ENCODE results near the gene SDK2. TPM values are rescaled to one million over a fixed set of nuclear protein-coding genes. Genes with fewer than 3 reads are reported as not detected.

The SDK2 gene
- polyA plus RNA-seq, 2 of the 4 experiments (the other 2 are of a cell fraction), result 0.36 to 0.57 TPM

DNA sequence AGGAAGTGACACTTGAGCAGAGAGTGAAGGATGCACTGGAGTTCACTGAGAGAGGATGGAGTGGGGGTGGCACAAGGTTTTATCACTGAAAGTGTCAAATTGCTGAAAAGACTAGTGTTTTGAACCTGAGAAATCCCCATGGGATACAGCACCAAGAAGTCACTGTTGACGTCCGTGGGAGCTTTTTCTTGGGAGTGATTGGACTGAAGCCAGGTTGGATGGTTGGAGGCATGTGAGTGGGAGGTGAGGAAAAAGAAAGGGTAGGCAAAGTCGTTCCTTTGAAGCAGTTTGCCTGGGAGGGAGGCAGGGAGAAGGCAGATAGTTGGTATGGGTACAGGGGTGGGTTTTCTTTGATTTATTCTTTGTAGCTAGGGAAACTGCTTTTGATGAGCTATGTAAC, 39.9 kb upstream of the SDK2 start:
- Histone ChIP-seq H3K4me2 (no peak overlapping the region), H3K4me3 (no peak overlapping the region), H3K27ac (no peak overlapping the region), H3K4me1 (no peaks in the 10 kb centered on the region), H3K9me3 (peaks cover 13% of the 10 kb centered on the region; the same call in 1 of the 3 replicates)
- WGBS (ENCODE audit: missing lambda C conversion rate), result 12% methylated on average over 3 of the region's 3 CpGs
- CTCF ChIA-PET, result interaction anchor here (0.8 to 1.2 kb wide), 2 partner anchors 25 to 254 kb away, joined by 3 read pairs; no protein-coding TSS in a partner anchor
- FAIRE-seq, result no peak
- no peak for DNase-seq (ENCODE audit: low read depth in 1 of 2, low spot score in 1 of 2)
- TF ChIP-seq ZSCAN20 (CRISPR knock-in tag; IDR thresholded peaks at IDR 0.05), result no peak
- no peak for TF ChIP-seq MAFK (IDR thresholded peaks at IDR 0.05; ENCODE audit: partially characterized antibody)
- TF ChIP-seq, protein P1, sequence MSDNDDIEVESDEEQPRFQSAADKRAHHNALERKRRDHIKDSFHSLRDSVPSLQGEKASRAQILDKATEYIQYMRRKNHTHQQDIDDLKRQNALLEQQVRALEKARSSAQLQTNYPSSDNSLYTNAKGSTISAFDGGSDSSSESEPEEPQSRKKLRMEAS (IDR thresholded peaks at IDR 0.05), result no peak
- TF ChIP-seq, protein P2, sequence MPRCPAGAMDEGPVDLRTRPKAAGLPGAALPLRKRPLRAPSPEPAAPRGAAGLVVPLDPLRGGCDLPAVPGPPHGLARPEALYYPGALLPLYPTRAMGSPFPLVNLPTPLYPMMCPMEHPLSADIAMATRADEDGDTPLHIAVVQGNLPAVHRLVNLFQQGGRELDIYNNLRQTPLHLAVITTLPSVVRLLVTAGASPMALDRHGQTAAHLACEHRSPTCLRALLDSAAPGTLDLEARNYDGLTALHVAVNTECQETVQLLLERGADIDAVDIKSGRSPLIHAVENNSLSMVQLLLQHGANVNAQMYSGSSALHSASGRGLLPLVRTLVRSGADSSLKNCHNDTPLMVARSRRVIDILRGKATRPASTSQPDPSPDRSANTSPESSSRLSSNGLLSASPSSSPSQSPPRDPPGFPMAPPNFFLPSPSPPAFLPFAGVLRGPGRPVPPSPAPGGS (IDR thresholded peaks at IDR 0.05), result no peak
- no peak for TF ChIP-seq KDM5A (IDR thresholded peaks at IDR 0.05)
- no peak for TF ChIP-seq FOSL2 (IDR thresholded peaks at IDR 0.05)
- no peak for TF ChIP-seq FOSL2 (CRISPR knock-in tag; IDR thresholded peaks at IDR 0.05)
- TF ChIP-seq ELK1 (IDR thresholded peaks at IDR 0.05; ENCODE audit: low read depth, low read length), result no peak
- TF ChIP-seq GATA3 (IDR thresholded peaks at IDR 0.05; ENCODE audit: borderline replicate concordance), result no peak
- TF ChIP-seq CBX8 (IDR thresholded peaks at IDR 0.05), result no peak
- no peak for TF ChIP-seq USF2 (IDR thresholded peaks at IDR 0.05)
- no peak for TF ChIP-seq HMGXB4 (CRISPR knock-in tag; IDR thresholded peaks at IDR 0.05; ENCODE audit: borderline replicate concordance)
- TF ChIP-seq RNF2 (IDR thresholded peaks at IDR 0.05; ENCODE audit: borderline replicate concordance, low read depth), result no peak
- no peak for TF ChIP-seq HOXB13 (CRISPR knock-in tag; IDR thresholded peaks at IDR 0.05; ENCODE audit: low read depth)
- no peak for TF ChIP-seq FOSB (CRISPR knock-in tag; IDR thresholded peaks at IDR 0.05)
- no peak for TF ChIP-seq ATOH8 (CRISPR knock-in tag; IDR thresholded peaks at IDR 0.05; ENCODE audit: low read depth)
- no peak for TF ChIP-seq JUNB (IDR thresholded peaks at IDR 0.05)
- TF ChIP-seq, protein P3, sequence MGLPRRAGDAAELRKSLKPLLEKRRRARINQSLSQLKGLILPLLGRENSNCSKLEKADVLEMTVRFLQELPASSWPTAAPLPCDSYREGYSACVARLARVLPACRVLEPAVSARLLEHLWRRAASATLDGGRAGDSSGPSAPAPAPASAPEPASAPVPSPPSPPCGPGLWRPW (IDR thresholded peaks at IDR 0.05), result no peak
- no peak for TF ChIP-seq CHD4 (IDR thresholded peaks at IDR 0.05; ENCODE audit: borderline replicate concordance)
- no peak for TF ChIP-seq PBX3 (IDR thresholded peaks at IDR 0.05)
- no peak for TF ChIP-seq RCOR1 (IDR thresholded peaks at IDR 0.05; ENCODE audit: low read depth, low read length)
- POLR2A ChIA-PET, result no interaction called here
- no peak for ATAC-seq

All from A549 (cell line).